Astrocyte (in vitro differentiated cells and primary cell): ENCODE data around the gene COL4A6. TPM values are rescaled to one million over a fixed set of nuclear protein-coding genes. Genes with fewer than 3 reads are reported as not detected.

Experiments
- DNase-seq: peaks from one replicate; pipeline ENCODE4 v3.0.0-alpha.2; 2010; ENCODE audit warnings: low read depth
- FAIRE-seq: peaks from 2 replicates; lab custom pipeline; 2011; peaks lifted over from hg19 to GRCh38; lab: Jason Lieb, UNC
- H2AFZ ChIP-seq: 2 replicates; pipeline ENCODE4 v1.6.0; 2012; ENCODE audit warnings: low read depth, low read length, inconsistent platforms
- H3K27ac ChIP-seq: 2 replicates; pipeline ENCODE4 v1.5.1; 2011; ENCODE audit warnings: low read depth, low read length, inconsistent platforms
- H3K27me3 ChIP-seq: 2 replicates; pipeline ENCODE4 v1.6.0; 2011; ENCODE audit warnings: low read length, inconsistent platforms; ENCODE audit not compliant: insufficient read depth
- H3K36me3 ChIP-seq: 2 replicates; pipeline ENCODE4 v1.5.1; 2011; ENCODE audit warnings: low read length, inconsistent platforms; ENCODE audit not compliant: insufficient read depth
- H3K4me1 ChIP-seq: 2 replicates; pipeline ENCODE4 v1.5.1; 2011; ENCODE audit warnings: low read length, inconsistent platforms; ENCODE audit not compliant: insufficient read depth
- H3K4me2 ChIP-seq: 2 replicates; pipeline ENCODE4 v1.6.0; 2012; ENCODE audit warnings: low read length, inconsistent platforms
- H3K4me3 ChIP-seq: 2 replicates; pipeline ENCODE4 v1.5.1; 2011; ENCODE audit warnings: low read depth, mild to moderate bottlenecking, low read length, inconsistent platforms; ENCODE audit not compliant: insufficient read depth
- H3K79me2 ChIP-seq: 2 replicates; pipeline ENCODE4 v1.6.0; 2012; ENCODE audit warnings: mild to moderate bottlenecking, low read length, inconsistent platforms; ENCODE audit not compliant: insufficient read depth
- H3K9ac ChIP-seq: 2 replicates; pipeline ENCODE4 v1.6.0; 2012; ENCODE audit warnings: mild to moderate bottlenecking, low read length, inconsistent platforms
- H3K9me3 ChIP-seq: 2 replicates; pipeline ENCODE4 v1.5.1; 2012; ENCODE audit warnings: low read depth, mild to moderate bottlenecking, low read length, inconsistent platforms; ENCODE audit not compliant: insufficient read depth
- H4K20me1 ChIP-seq: 2 replicates; pipeline ENCODE4 v1.6.0; 2012; ENCODE audit warnings: low read length, inconsistent platforms; ENCODE audit not compliant: insufficient read depth
- H3K27ac Mint-ChIP-seq: one replicate; pipeline ENCODE4 v1.8.0; 2021; ENCODE audit warnings: mild to moderate bottlenecking, mixed read lengths; ENCODE audit not compliant: unreplicated experiment
- H3K27me3 Mint-ChIP-seq: one replicate; pipeline ENCODE4 v1.8.0; 2021; ENCODE audit warnings: low read depth, mixed read lengths; ENCODE audit not compliant: unreplicated experiment
- H3K36me3 Mint-ChIP-seq: one replicate; pipeline ENCODE4 v1.8.0; 2021; ENCODE audit warnings: low read depth, mixed read lengths; ENCODE audit not compliant: unreplicated experiment
- H3K4me1 Mint-ChIP-seq: one replicate; pipeline ENCODE4 v1.8.0; 2021; ENCODE audit warnings: low read depth, mixed read lengths; ENCODE audit not compliant: unreplicated experiment
- H3K4me3 Mint-ChIP-seq: one replicate; pipeline ENCODE4 v1.8.0; 2021; ENCODE audit warnings: mild to moderate bottlenecking, moderate library complexity, mixed read lengths; ENCODE audit not compliant: unreplicated experiment
- H3K9me3 Mint-ChIP-seq: one replicate; pipeline ENCODE4 v1.8.0; 2021; ENCODE audit warnings: mild to moderate bottlenecking, mixed read lengths; ENCODE audit not compliant: unreplicated experiment
- EZH2 ChIP-seq: IDR thresholded peaks from 2 replicates; pipeline ENCODE4 v1.6.1; 2012; ENCODE audit warnings: mild to moderate bottlenecking, low read length, inconsistent platforms; ENCODE audit not compliant: insufficient read depth
- total RNA-seq: library from RNA; stranded (reverse); gene quantifications from 2 replicates; pipeline ENCODE4 v1.2.1, GENCODE V29; 2021
- TF ChIP-seq, protein P1 (sequence below): IDR thresholded peaks from 2 replicates; pipeline ENCODE4 v1.5.1; 2011; ENCODE audit warnings: low read depth, mild to moderate bottlenecking, inconsistent platforms, low read length, moderate library complexity; ENCODE audit not compliant: insufficient read depth

Gene COL4A6
- total RNA-seq, 1 donor from 2014 or later: 8.1 TPM

DNA sequence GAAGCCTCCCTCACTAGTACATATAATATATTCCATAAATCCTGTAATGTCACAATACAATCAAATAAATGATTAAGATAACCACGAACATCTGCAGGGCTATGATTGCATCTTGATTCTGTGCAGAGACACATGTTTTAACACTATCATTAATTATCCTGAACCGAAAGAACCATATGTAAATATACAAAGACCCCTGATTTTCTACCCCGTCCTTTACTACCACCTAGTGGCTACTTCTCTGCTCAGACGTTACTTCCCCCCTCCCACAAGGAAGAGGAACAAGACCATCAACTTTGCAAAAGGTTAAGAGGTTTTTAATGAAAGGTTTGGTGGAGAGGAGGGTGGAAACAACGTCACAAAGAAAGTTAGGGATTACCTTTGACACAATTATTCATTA lies 134.0 kb downstream of the COL4A6 start:
- Mint-ChIP-seq H3K9me3 (no peaks in the 10 kb centered on the region), H3K36me3 (no peaks in the 10 kb centered on the region), H3K27me3 (no peaks in the 10 kb centered on the region), H3K27ac (no peak overlapping the region), H3K4me3 (no peak overlapping the region), H3K4me1 (peaks cover 7% of the 10 kb centered on the region)
- Histone ChIP-seq H3K4me1 (peaks cover 20% of the 10 kb centered on the region), H3K27me3 (no peaks in the 10 kb centered on the region), H3K9ac (no peak overlapping the region), H3K9me3 (no peaks in the 10 kb centered on the region), H3K79me2 (no peaks in the 10 kb centered on the region), H2AFZ (no peak overlapping the region), H3K4me3 (no peak overlapping the region), H4K20me1 (no peaks in the 10 kb centered on the region), H3K4me2 (no peak overlapping the region), H3K36me3 (no peaks in the 10 kb centered on the region), H3K27ac (no peak overlapping the region)
- TF ChIP-seq, protein P1, sequence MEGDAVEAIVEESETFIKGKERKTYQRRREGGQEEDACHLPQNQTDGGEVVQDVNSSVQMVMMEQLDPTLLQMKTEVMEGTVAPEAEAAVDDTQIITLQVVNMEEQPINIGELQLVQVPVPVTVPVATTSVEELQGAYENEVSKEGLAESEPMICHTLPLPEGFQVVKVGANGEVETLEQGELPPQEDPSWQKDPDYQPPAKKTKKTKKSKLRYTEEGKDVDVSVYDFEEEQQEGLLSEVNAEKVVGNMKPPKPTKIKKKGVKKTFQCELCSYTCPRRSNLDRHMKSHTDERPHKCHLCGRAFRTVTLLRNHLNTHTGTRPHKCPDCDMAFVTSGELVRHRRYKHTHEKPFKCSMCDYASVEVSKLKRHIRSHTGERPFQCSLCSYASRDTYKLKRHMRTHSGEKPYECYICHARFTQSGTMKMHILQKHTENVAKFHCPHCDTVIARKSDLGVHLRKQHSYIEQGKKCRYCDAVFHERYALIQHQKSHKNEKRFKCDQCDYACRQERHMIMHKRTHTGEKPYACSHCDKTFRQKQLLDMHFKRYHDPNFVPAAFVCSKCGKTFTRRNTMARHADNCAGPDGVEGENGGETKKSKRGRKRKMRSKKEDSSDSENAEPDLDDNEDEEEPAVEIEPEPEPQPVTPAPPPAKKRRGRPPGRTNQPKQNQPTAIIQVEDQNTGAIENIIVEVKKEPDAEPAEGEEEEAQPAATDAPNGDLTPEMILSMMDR: peak; percentile 33
- TF ChIP-seq EZH2: no peak
- DNase-seq: peak; percentile 4
- FAIRE-seq: peak; percentile 55

DNA sequence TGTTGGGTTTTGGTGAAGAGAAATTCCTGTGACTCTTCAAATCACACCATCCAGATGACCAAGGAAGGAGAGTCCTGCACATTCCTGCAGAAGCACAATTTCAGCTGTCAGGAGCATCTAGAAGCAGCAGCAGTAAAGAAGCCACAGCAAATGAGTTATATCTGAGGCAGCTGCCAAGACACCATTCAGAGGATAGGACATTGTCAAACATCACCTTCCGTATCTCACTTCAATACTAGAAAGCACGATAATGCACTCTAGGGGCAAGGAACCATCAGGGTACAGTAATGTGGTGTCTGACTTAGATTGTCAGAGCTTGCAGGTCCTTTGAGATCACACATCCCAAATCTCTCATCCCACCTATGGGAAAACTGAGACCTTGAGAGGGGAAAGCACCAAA lies 134.5 kb downstream of the COL4A6 start:
- Mint-ChIP-seq H3K27me3 (no peaks in the 10 kb centered on the region), H3K27ac (no peak overlapping the region), H3K4me3 (no peak overlapping the region), H3K4me1 (peaks cover 10% of the 10 kb centered on the region), H3K9me3 (no peaks in the 10 kb centered on the region), H3K36me3 (no peaks in the 10 kb centered on the region)
- no peak overlapping the region for H3K27ac ChIP-seq
- no peaks in the 10 kb centered on the region for H3K9me3 ChIP-seq
- no peak overlapping the region for H3K4me2 ChIP-seq
- H3K9ac ChIP-seq: no peak overlapping the region
- H3K27me3 ChIP-seq: no peaks in the 10 kb centered on the region
- no peaks in the 10 kb centered on the region for H3K79me2 ChIP-seq
- H3K4me3 ChIP-seq: no peak overlapping the region
- no peaks in the 10 kb centered on the region for H3K36me3 ChIP-seq
- H3K4me1 ChIP-seq: peaks cover 20% of the 10 kb centered on the region
- DNase-seq: no peak
- TF ChIP-seq, protein P1: no peak
- TF ChIP-seq EZH2: no peak
- FAIRE-seq: no peak
- no peak overlapping the region for H2AFZ ChIP-seq
- H4K20me1 ChIP-seq: no peaks in the 10 kb centered on the region

DNA sequence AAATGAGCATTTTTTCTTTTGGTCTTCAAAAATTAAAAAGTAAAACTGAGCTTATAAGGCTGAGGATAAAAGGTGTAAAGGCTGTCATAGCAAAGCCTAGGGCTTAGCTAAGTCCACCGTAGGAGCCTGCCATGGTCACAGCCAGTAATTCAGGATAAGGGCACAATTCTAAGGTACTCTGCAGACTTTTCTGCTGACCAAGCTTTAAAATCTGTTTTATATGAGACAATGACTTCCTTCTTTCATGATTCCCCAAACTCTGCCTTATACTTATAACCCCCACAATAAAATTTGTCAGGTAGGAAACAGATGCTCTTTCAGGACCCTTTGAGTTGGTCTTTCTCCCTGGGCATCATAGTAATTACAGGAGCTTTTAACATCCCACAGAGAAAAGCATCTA lies 138.5 kb downstream of the COL4A6 start:
- TF ChIP-seq, protein P1: no peak
- TF ChIP-seq EZH2: no peak
- no peak for FAIRE-seq
- no peak overlapping the region for H3K27ac Mint-ChIP-seq

More for the DNA sequence above, 138.5 kb downstream of the COL4A6 start:
- no peak overlapping the region for H3K4me3 ChIP-seq
- Mint-ChIP-seq H3K4me3 (no peak overlapping the region), H3K4me1 (peaks cover 10% of the 10 kb centered on the region), H3K9me3 (no peaks in the 10 kb centered on the region), H3K36me3 (no peaks in the 10 kb centered on the region), H3K27me3 (no peaks in the 10 kb centered on the region)
- H3K4me2 ChIP-seq: no peak overlapping the region
- no peaks in the 10 kb centered on the region for H3K27me3 ChIP-seq
- peaks cover 6% of the 10 kb centered on the region for H3K4me1 ChIP-seq
- H3K9me3 ChIP-seq: no peaks in the 10 kb centered on the region
- H3K27ac ChIP-seq: no peak overlapping the region
- no peak overlapping the region for H2AFZ ChIP-seq
- no peak overlapping the region for H3K9ac ChIP-seq
- H3K79me2 ChIP-seq: no peaks in the 10 kb centered on the region
- no peaks in the 10 kb centered on the region for H3K36me3 ChIP-seq
- DNase-seq: no peak
- H4K20me1 ChIP-seq: no peaks in the 10 kb centered on the region
